Left lung (tissue), 10 donors: ENCODE measurements around the gene DDRGK1. TPM values are rescaled to one million over a fixed set of nuclear protein-coding genes. Genes with fewer than 3 reads are reported as not detected.

Experiments
- ATAC-seq: fragments of 200-7000 bp; cut with Tn5 transposase; one replicate; pipeline ENCODE4 v1.9.1; 2020; ENCODE audit warnings: moderate library complexity
- DNase-seq, 4 donors: peaks; one replicate each; pipeline ENCODE4 v3.0.0-alpha.2; 2013 to 2020
- H3K27ac ChIP-seq, 2 donors: fragments of 200-600 bp; sonication (generic) in 1 of 2; one replicate each; pipeline versions ENCODE4 v1.5.0 to v1.8.0; 2020 to 2021
- H3K27me3 ChIP-seq, 2 donors: fragments of 200-600 bp; sonication (generic) in 1 of 2; one replicate each; pipeline versions ENCODE4 v1.5.0 to v1.8.0; 2020 to 2021
- H3K36me3 ChIP-seq, 2 donors: fragments of 200-600 bp; sonication (generic) in 1 of 2; one replicate each; pipeline versions ENCODE4 v1.5.0 to v1.8.0; 2020 to 2021
- H3K4me1 ChIP-seq, 2 donors: fragments of 200-600 bp; one replicate each; pipeline ENCODE4 v1.8.0; 2021
- H3K4me3 ChIP-seq, 2 donors: fragments of 200-600 bp; sonication (generic) in 1 of 2; one replicate each; pipeline versions ENCODE4 v1.5.0 to v1.8.0; 2020 to 2021; ENCODE audit warnings: mild to moderate bottlenecking in 1 of 2
- H3K9me3 ChIP-seq, 2 donors: fragments of 200-600 bp; sonication (generic) in 1 of 2; one replicate each; pipeline versions ENCODE4 v1.5.0 to v1.8.0; 2020 to 2021
- CTCF ChIP-seq, 2 donors: fragments of 200-600 bp; sonication (generic) in 1 of 2; IDR thresholded peaks; one replicate each; pipeline versions ENCODE4 v1.5.0 to v1.8.0; 2021; ENCODE audit warnings: antibody characterized with exemption in 2 of 2
- intact Hi-C, 2 donors: fragments of 100-400 bp; cut with DNase I; formaldehyde crosslinking; loops; one replicate each; pipeline versions ENCODE4 v1.11.2 to v1.14.2; 2022
- polyA plus RNA-seq, 6 donors: library from polyadenylated mRNA; unstranded; fragments of 120-200 nt; gene quantifications; one replicate each; pipeline ENCODE4 v1.2.1, GENCODE V29; 2013; ENCODE audit not compliant: insufficient read length in 6 of 6
- total RNA-seq, 2 donors: library from RNA; stranded (reverse); fragmentation: NEBNext Ultra II Directional; extraction: Animal tissue kit (Norgen Biotek cat#: 25700); gene quantifications; one replicate each; pipeline ENCODE4 v1.2.1, GENCODE V29; 2021
- donor health status: DM: no; HTN: yes; CAD: no.
- donor health status: DM: no; HTN: no; CAD: no.

The DDRGK1 gene
- total and polyA plus RNA-seq, 8 donors = 46.6 to 107 (median 50.4) TPM

DNA sequence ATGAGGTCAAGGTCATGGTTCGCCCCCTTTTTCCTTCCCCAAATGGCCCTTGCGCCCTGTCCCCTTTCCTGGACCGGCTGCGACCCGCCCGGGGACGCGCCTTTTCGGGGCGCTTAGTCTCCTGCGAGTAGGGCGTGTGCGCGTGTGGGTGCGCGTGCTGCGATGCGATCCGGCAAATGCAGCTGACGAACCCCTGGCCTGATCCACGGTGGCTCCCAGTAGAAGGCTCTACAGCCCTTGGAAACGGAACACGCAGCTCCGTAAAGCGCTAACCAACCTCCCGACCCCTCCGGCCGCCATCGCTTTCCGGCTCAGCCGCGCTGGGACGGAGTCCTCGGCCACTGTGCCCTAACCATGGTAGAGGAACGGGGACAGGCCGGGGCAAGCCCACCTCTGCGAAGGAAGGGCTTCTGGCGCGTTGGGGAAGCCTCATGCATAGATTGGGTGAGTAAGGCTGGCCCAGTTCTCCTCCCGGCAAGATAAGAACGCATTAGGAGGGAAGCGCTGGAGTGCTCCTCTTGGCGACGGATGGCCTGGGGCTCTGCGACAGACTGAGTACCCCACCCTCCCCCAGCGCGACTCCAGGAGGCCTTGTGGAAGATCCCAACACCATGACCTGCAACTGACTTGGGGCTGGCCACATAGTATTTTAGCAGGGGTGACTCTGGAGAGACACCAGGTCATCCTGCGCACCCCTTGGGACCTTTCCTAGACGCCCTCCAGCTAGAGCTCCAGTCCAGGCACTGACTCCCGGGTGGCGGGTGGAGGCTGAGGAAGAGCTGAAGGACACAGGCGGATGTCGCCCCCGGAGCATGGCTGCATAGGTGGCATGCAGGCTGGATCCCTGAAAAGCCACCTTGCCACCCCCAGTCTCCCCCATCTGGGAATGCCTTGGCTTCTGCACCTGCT is 35.6 kb upstream of the DDRGK1 start:
- peak in 1 of 4 donors; percentile 77 for DNase-seq
- ATAC-seq = peak; percentile 38
- Histone ChIP-seq H3K27ac (no peak overlapping the region), H3K4me3 (peak overlapping the region; percentile 73 to 79), H3K9me3 (no peaks in the 10 kb centered on the region), H3K36me3 (no peaks in the 10 kb centered on the region), H3K4me1 (peaks cover 8 to 28% of the 10 kb centered on the region in 2 donors), H3K27me3 (peaks cover 19 to 100% of the 10 kb centered on the region in 2 donors)
- intact Hi-C loops = no loop called here
- no peak for TF ChIP-seq CTCF (IDR thresholded peaks at IDR 0.05)

DNA sequence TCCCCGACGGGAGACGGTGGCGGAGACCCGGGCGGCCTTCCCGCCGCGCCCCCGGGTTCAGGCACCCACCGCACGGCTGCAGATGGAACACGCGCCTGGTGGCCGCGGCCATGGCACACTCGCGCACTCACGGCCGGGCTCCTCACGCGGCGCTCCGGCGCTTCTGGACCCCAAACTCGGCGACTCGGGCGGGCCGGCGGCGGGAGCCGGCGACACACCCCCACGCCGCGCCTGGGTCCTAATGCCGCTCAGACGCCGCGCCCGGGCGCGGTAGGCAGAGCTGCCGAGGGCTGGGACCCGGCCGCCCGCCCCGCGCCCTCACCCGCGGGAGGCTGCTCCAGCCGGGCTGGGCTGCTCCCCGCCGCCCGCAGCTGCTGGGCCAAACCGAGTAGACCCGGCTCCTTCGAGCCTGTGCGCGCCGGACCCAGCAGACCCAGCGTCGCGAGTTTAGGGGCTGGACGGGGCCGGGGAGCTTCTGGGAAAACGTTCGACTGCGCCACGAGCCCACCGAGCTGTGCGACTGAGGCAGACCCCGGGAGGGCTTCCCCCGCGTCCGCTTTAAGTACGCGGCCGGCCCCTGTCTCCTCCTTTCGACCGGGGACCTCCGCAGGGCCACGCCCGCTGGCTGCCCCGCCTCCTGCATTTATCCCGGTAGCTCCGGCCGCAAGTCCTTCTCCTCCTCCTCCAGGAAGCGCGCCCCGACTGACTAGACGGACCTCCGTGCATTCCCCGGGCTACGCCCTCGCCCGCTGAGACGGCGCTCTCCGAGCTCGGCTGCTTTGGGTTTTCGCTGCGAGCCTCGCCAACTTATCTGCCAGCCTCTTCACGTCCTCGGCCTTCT is 34.8 kb upstream of the DDRGK1 start, which contains the start of gene SLC4A11:
TSS of gene SLC4A11 (minus strand) at position 165 of the 841 bp plus-strand sequence. CDS start at position 112, 53 bp downstream.
- peaks cover 8 to 28% of the 10 kb centered on the region in 2 donors for H3K4me1 ChIP-seq
- H3K4me3 ChIP-seq = peak within 1 kb of the TSS; percentile 73 to 79
- H3K27ac ChIP-seq = no peak within 1 kb of the TSS
- peaks cover 19 to 99% of the 10 kb centered on the region in 2 donors for H3K27me3 ChIP-seq
- ATAC-seq (peak; percentile 86), DNase-seq (peak in 2 of 4 donors; percentile 85 to 92)
- no peak for TF ChIP-seq CTCF (IDR thresholded peaks at IDR 0.05)
- no peaks in the 10 kb centered on the region for H3K9me3 ChIP-seq
- intact Hi-C loops = no loop called here
- no peaks in the 10 kb centered on the region for H3K36me3 ChIP-seq

DNA sequence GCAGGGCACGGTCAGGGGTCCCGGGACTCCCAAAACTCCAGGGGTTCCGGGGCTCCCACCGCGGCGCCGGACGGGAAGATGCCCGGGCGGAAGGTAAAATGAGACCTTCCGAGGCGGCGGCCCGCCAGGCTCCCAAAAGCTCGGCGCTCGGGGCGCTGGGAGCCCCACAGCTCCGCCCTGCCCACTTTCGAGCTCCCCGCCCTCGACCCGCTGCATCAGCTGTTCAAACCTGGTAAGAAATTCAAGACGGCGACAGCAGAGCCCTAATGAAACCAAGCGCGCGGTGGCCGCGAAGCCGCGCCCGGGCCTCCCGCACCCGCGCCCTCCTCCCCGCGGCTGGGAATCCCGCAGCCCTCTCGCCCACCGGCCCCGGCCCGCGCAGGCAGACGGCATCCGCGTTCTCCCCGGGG is 34.1 kb upstream of the DDRGK1 start:
- Histone ChIP-seq H3K27me3 (peaks cover 19 to 93% of the 10 kb centered on the region in 2 donors), H3K4me1 (peaks cover 8 to 28% of the 10 kb centered on the region in 2 donors), H3K27ac (no peak overlapping the region), H3K9me3 (no peaks in the 10 kb centered on the region), H3K4me3 (peak overlapping the region; percentile 73 to 79), H3K36me3 (no peaks in the 10 kb centered on the region)
- intact Hi-C loops = no loop called here
- peak; percentile 26 for ATAC-seq
- no peak for TF ChIP-seq CTCF (IDR thresholded peaks at IDR 0.05)
- DNase-seq = peak in 1 of 4 donors; percentile 85

DNA sequence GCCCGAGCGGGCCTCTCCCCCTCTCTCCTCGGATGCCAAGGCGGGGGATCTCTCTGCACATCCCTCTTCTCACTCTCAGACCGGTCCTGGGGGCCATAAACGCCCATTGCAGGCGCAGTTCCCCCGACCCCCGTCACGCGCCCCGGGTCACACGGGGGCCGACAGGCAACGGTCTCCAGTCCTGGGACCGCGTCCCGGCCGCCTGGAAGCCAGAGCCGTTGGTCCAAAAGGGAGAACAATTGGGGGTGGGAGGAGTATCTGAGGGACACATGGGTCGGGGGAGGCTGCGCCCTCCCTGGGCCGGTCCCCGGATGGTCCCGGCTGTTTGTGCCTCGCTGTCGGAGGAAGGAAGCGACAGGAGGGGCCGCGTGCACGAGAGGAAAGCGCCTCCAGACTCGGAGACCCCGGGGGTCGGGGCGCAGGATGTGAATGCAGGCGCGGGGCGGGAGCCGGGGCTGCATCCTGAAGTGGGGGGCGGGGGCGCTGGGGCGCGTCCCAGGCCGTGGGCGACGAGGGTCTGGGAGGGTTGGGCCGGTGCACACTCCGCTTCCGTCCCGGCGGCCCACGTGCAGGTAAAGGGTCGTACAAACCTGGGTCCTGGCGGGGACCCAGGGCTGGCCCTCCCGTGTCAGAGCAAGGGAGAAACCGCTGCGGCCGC is 33.6 kb upstream of the DDRGK1 start:
- TF ChIP-seq CTCF (IDR thresholded peaks at IDR 0.05) = no peak
- H3K4me1 ChIP-seq = peaks cover 8 to 28% of the 10 kb centered on the region in 2 donors
- peaks cover 19 to 88% of the 10 kb centered on the region in 2 donors for H3K27me3 ChIP-seq
- H3K36me3 ChIP-seq = no peaks in the 10 kb centered on the region
- peak overlapping the region; percentile 73 to 79 for H3K4me3 ChIP-seq
- intact Hi-C loops = no loop called here
- DNase-seq (peak in 1 of 4 donors; percentile 77), ATAC-seq (no peak)
- no peaks in the 10 kb centered on the region for H3K9me3 ChIP-seq
- no peak overlapping the region for H3K27ac ChIP-seq
